Chondrocyte (in vitro differentiated cells): ENCODE data around the gene C14orf39. TPM values are rescaled to one million over a fixed set of nuclear protein-coding genes. Genes with fewer than 3 reads are reported as not detected.

Source experiments
- DNase-seq: peaks from one replicate; pipeline ENCODE4 v3.0.0; 2021; ENCODE audit warnings: mixed read lengths, low spot score
- H3K27ac Mint-ChIP-seq: one replicate; pipeline ENCODE4 v1.8.0; 2021; ENCODE audit warnings: mild to moderate bottlenecking, moderate library complexity, mixed read lengths; ENCODE audit not compliant: unreplicated experiment
- H3K27me3 Mint-ChIP-seq: 2 replicates; pipeline ENCODE4 v1.8.0; 2021; ENCODE audit warnings: low read depth, mixed read lengths
- H3K36me3 Mint-ChIP-seq: 2 replicates; pipeline ENCODE4 v1.8.0; 2021; ENCODE audit warnings: low read depth, mixed read lengths
- H3K4me1 Mint-ChIP-seq: 2 replicates; pipeline ENCODE4 v1.8.0; 2021; ENCODE audit warnings: low read depth, mild to moderate bottlenecking, mixed read lengths
- H3K4me3 Mint-ChIP-seq: one replicate; pipeline ENCODE4 v1.8.0; 2021; ENCODE audit warnings: mild to moderate bottlenecking, moderate library complexity, mixed read lengths; ENCODE audit not compliant: unreplicated experiment
- H3K9me3 Mint-ChIP-seq: 2 replicates; pipeline ENCODE4 v1.8.0; 2021; ENCODE audit warnings: low read depth, mixed read lengths
- CTCF ChIP-seq: fragments of 200-600 bp; sonication (generic); IDR thresholded peaks from 2 replicates; pipeline ENCODE4 v1.5.0; 2021; ENCODE audit warnings: antibody characterized with exemption, mild to moderate bottlenecking, moderate library complexity
- total RNA-seq: library from RNA; stranded (reverse); gene quantifications from 3 replicates; pipeline ENCODE4 v1.2.1, GENCODE V29; 2021

Gene C14orf39
- total RNA-seq, 1 donor from 2014 or later: 0.60 TPM

GRCh38 chr14:60512973-60513571 lies 27.2 kb upstream of the C14orf39 start:
- H3K27me3 Mint-ChIP-seq: peaks cover 78% of the 10 kb centered on the region
- no peaks in the 10 kb centered on the region for H3K9me3 Mint-ChIP-seq
- H3K4me1 Mint-ChIP-seq: peaks cover 23% of the 10 kb centered on the region
- no peak for DNase-seq
- no peak overlapping the region for H3K4me3 Mint-ChIP-seq
- TF ChIP-seq CTCF: no peak
- H3K36me3 Mint-ChIP-seq: peaks cover 5% of the 10 kb centered on the region
- H3K27ac Mint-ChIP-seq: no peak overlapping the region

GRCh38 chr14:60512126-60512525 lies 26.3 kb upstream of the C14orf39 start:
- peaks cover 80% of the 10 kb centered on the region for H3K27me3 Mint-ChIP-seq
- no peak overlapping the region for H3K4me3 Mint-ChIP-seq
- no peaks in the 10 kb centered on the region for H3K9me3 Mint-ChIP-seq
- H3K4me1 Mint-ChIP-seq: peaks cover 27% of the 10 kb centered on the region
- H3K27ac Mint-ChIP-seq: no peak overlapping the region
- H3K36me3 Mint-ChIP-seq: peaks cover 8% of the 10 kb centered on the region
- TF ChIP-seq CTCF: no peak
- no peak for DNase-seq

GRCh38 chr14:60510951-60511599 lies 25.2 kb upstream of the C14orf39 start:
- Mint-ChIP-seq H3K27me3 (peaks cover 79% of the 10 kb centered on the region), H3K27ac (no peak overlapping the region), H3K4me1 (peaks cover 27% of the 10 kb centered on the region), H3K4me3 (peak overlapping the region; percentile 8), H3K36me3 (peaks cover 5% of the 10 kb centered on the region), H3K9me3 (no peaks in the 10 kb centered on the region)
- no peak for TF ChIP-seq CTCF
- peak; percentile 59 for DNase-seq

GRCh38 chr14:60510254-60510950 lies 24.5 kb upstream of the C14orf39 start:
- no peak overlapping the region for H3K4me3 Mint-ChIP-seq
- H3K27me3 Mint-ChIP-seq: peaks cover 82% of the 10 kb centered on the region
- H3K4me1 Mint-ChIP-seq: peaks cover 27% of the 10 kb centered on the region
- TF ChIP-seq CTCF: no peak
- H3K9me3 Mint-ChIP-seq: no peaks in the 10 kb centered on the region
- peaks cover 2% of the 10 kb centered on the region for H3K36me3 Mint-ChIP-seq
- no peak overlapping the region for H3K27ac Mint-ChIP-seq
- peak; percentile 65 for DNase-seq

- Mint-ChIP-seq H3K4me1 (peaks cover 25% of the 10 kb centered on the region), H3K36me3 (peaks cover 2% of the 10 kb centered on the region), H3K4me3 (peak overlapping the region; percentile 40), H3K27me3 (peaks cover 82% of the 10 kb centered on the region), H3K27ac (no peak overlapping the region), H3K9me3 (no peaks in the 10 kb centered on the region)
- no peak for TF ChIP-seq CTCF
- no peak for DNase-seq
Observed at GRCh38 chr14:60509438-60510253, 23.8 kb upstream of the C14orf39 start.
